Neural cell (in vitro differentiated cells): ENCODE results near the gene KBTBD12. TPM values are rescaled to one million over a fixed set of nuclear protein-coding genes. Genes with fewer than 3 reads are reported as not detected.

Experiments used
- H2AFZ ChIP-seq: fragments of 200-600, 300-800 bp; sonication (generic), shearing (Covaris generic); 2 replicates; pipeline ENCODE4 v1.6.0; 2014; ENCODE audit warnings: low read depth, mild to moderate bottlenecking, antibody characterized with exemption, low read length, moderate library complexity
- H3F3A ChIP-seq: fragments of 200-600 bp; shearing (Covaris generic); 2 replicates; pipeline ENCODE4 v1.6.1; 2016; ENCODE audit warnings: mild to moderate bottlenecking, moderate library complexity, mixed read lengths, antibody characterized with exemption, low read length; ENCODE audit not compliant: insufficient read depth, poor library complexity, severe bottlenecking
- H3K27ac ChIP-seq: fragments of 200-600, 300-800 bp; sonication (generic), shearing (Covaris generic); 2 replicates; pipeline ENCODE4 v1.5.1; 2014; ENCODE audit warnings: mild to moderate bottlenecking, low read length, moderate library complexity
- H3K27me3 ChIP-seq: fragments of 300-800, 200-600 bp; sonication (generic), shearing (Covaris generic); 2 replicates; pipeline ENCODE4 v1.6.0; 2014; ENCODE audit warnings: mild to moderate bottlenecking, low read depth, low read length, moderate library complexity; ENCODE audit not compliant: insufficient read depth
- H3K36me3 ChIP-seq: fragments of 300-800, 200-600 bp; sonication (generic), shearing (Covaris generic); 2 replicates; pipeline ENCODE4 v1.5.1; 2014; ENCODE audit warnings: mild to moderate bottlenecking, antibody characterized with exemption, low read length, moderate library complexity; ENCODE audit not compliant: insufficient read depth
- H3K4me2 ChIP-seq: fragments of 300-800, 200-600 bp; sonication (generic), shearing (Covaris generic); 2 replicates; pipeline ENCODE4 v1.6.0; 2014; ENCODE audit warnings: mild to moderate bottlenecking, low read length
- H3K4me3 ChIP-seq: fragments of 300-800, 200-600 bp; sonication (generic), shearing (Covaris generic); 2 replicates; pipeline ENCODE4 v1.5.1; 2014; ENCODE audit warnings: mild to moderate bottlenecking, low read length, moderate library complexity
- H3K79me2 ChIP-seq: fragments of 200-600 bp; shearing (Covaris generic); replicated peaks from 2 replicates; pipeline ENCODE4 v1.6.0; 2014; ENCODE audit warnings: mild to moderate bottlenecking, low read length, moderate library complexity; ENCODE audit not compliant: insufficient read depth
- H3K9ac ChIP-seq: fragments of 300-800, 200-600 bp; sonication (generic), shearing (Covaris generic); 2 replicates; pipeline ENCODE4 v1.6.1; 2016; ENCODE audit warnings: mild to moderate bottlenecking, low read length, mixed read lengths
- H3K9me2 ChIP-seq: fragments of 200-600 bp; shearing (Covaris generic); 2 replicates; pipeline ENCODE4 v1.6.1; 2016; ENCODE audit warnings: mild to moderate bottlenecking, low read length, mixed read lengths; ENCODE audit not compliant: insufficient read depth
- H3K9me3 ChIP-seq: fragments of 200-600, 300-800 bp; sonication (generic), shearing (Covaris generic); 2 replicates; pipeline ENCODE4 v1.6.1; 2016; ENCODE audit warnings: mild to moderate bottlenecking, mixed run types, low read length, moderate library complexity, mixed read lengths
- H4K20me1 ChIP-seq: fragments of 200-600 bp; shearing (Covaris generic); 2 replicates; pipeline ENCODE4 v1.6.1; 2016; ENCODE audit warnings: mild to moderate bottlenecking, mixed run types; ENCODE audit not compliant: insufficient read depth
- CTCF ChIP-seq: fragments of 450-650 bp; IDR thresholded peaks from 2 replicates; pipeline ENCODE4 v1.5.1; 2014; ENCODE audit warnings: antibody characterized with exemption, mild to moderate bottlenecking, moderate library complexity; ENCODE audit not compliant: poor library complexity, severe bottlenecking
- EP300 ChIP-seq: fragments of 450-650 bp; conservative IDR thresholded peaks from 2 replicates; pipeline ENCODE4 v1.6.1; 2014; ENCODE audit warnings: antibody characterized with exemption, mild to moderate bottlenecking, moderate library complexity; ENCODE audit not compliant: poor library complexity, severe bottlenecking
- EZH2 ChIP-seq: fragments of 200-600, 300-800 bp; shearing (Covaris generic), sonication (generic); IDR thresholded peaks from 2 replicates; pipeline ENCODE4 v1.6.1; 2014; ENCODE audit warnings: antibody characterized with exemption, low read length, borderline replicate concordance, mild to moderate bottlenecking; ENCODE audit not compliant: insufficient read depth, poor library complexity, severe bottlenecking
- MXI1 ChIP-seq: fragments of 450-650 bp; conservative IDR thresholded peaks from 2 replicates; pipeline ENCODE4 v1.6.1; 2014; ENCODE audit warnings: antibody characterized with exemption, mild to moderate bottlenecking; ENCODE audit not compliant: poor library complexity, severe bottlenecking
- POLR2AphosphoS5 ChIP-seq: IDR thresholded peaks from 2 replicates; pipeline ENCODE4 v1.6.1; 2012
- RAD21 ChIP-seq: fragments of 450-650 bp; conservative IDR thresholded peaks from 2 replicates; pipeline ENCODE4 v1.6.1; 2014; ENCODE audit warnings: antibody characterized with exemption, mild to moderate bottlenecking, moderate library complexity
- SMC3 ChIP-seq: fragments of 450-650 bp; conservative IDR thresholded peaks from 2 replicates; pipeline ENCODE4 v1.6.1; 2014; ENCODE audit warnings: antibody characterized with exemption, mild to moderate bottlenecking, moderate library complexity; ENCODE audit not compliant: poor library complexity
- TAF1 ChIP-seq: IDR thresholded peaks from 2 replicates; pipeline ENCODE4 v1.6.1; 2012; ENCODE audit warnings: low read depth
- polyA plus RNA-seq: library from polyadenylated mRNA; depleted of rRNA; stranded (reverse); fragments of >200 nt; gene quantifications from 2 replicates; pipeline ENCODE4 v1.2.3, GENCODE V29; 2014
- TF ChIP-seq, protein P1 (sequence below): IDR thresholded peaks from 2 replicates; pipeline ENCODE4 v1.6.1; 2012; ENCODE audit warnings: borderline replicate concordance

KBTBD12 gene
- polyA plus RNA-seq, 1 donor from 2014 or later: not detected

DNA sequence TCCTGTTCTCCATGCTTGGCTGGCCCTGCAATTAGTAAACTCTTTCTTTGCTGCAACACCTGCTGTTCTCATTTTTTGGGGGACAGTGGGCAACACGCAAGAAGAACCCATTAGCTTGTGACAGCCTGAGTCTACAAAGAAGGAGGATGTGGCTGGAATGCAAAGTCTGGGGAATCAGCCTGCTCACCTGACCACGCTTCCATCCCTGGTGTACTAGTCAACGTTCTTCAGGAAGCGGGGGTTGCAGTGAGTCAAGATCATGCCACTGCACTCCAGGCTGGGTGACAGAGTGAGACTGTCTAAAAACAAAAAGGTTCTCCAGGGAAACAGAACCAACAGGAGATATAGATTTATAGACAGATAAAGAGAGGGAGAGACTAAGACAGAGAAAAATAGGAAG is 27.7 kb upstream of the KBTBD12 start:
- H3K27me3 ChIP-seq: no peaks in the 10 kb centered on the region
- no peak overlapping the region for H3K4me3 ChIP-seq
- no peaks in the 10 kb centered on the region for H3K36me3 ChIP-seq
- no peak overlapping the region for H3K9ac ChIP-seq
- TF ChIP-seq TAF1 (no peak), EP300 (no peak), MXI1 (no peak), POLR2AphosphoS5 (no peak), RAD21 (no peak), CTCF (no peak), SMC3 (no peak), EZH2 (no peak)
- TF ChIP-seq, protein P1, sequence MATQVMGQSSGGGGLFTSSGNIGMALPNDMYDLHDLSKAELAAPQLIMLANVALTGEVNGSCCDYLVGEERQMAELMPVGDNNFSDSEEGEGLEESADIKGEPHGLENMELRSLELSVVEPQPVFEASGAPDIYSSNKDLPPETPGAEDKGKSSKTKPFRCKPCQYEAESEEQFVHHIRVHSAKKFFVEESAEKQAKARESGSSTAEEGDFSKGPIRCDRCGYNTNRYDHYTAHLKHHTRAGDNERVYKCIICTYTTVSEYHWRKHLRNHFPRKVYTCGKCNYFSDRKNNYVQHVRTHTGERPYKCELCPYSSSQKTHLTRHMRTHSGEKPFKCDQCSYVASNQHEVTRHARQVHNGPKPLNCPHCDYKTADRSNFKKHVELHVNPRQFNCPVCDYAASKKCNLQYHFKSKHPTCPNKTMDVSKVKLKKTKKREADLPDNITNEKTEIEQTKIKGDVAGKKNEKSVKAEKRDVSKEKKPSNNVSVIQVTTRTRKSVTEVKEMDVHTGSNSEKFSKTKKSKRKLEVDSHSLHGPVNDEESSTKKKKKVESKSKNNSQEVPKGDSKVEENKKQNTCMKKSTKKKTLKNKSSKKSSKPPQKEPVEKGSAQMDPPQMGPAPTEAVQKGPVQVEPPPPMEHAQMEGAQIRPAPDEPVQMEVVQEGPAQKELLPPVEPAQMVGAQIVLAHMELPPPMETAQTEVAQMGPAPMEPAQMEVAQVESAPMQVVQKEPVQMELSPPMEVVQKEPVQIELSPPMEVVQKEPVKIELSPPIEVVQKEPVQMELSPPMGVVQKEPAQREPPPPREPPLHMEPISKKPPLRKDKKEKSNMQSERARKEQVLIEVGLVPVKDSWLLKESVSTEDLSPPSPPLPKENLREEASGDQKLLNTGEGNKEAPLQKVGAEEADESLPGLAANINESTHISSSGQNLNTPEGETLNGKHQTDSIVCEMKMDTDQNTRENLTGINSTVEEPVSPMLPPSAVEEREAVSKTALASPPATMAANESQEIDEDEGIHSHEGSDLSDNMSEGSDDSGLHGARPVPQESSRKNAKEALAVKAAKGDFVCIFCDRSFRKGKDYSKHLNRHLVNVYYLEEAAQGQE: no peak
- no peaks in the 10 kb centered on the region for H3K9me2 ChIP-seq
- H3K9me3 ChIP-seq: no peaks in the 10 kb centered on the region
- H3F3A ChIP-seq: no peaks in the 10 kb centered on the region
- no peaks in the 10 kb centered on the region for H4K20me1 ChIP-seq
- no peaks in the 10 kb centered on the region for H3K79me2 ChIP-seq
- no peak overlapping the region for H3K27ac ChIP-seq
- no peak overlapping the region for H3K4me2 ChIP-seq
- no peak overlapping the region for H2AFZ ChIP-seq

- Histone ChIP-seq H3K9ac (no peak overlapping the region), H3F3A (no peaks in the 10 kb centered on the region), H3K36me3 (no peaks in the 10 kb centered on the region), H3K4me2 (no peak overlapping the region), H3K4me3 (no peak overlapping the region), H3K9me3 (no peaks in the 10 kb centered on the region), H4K20me1 (no peaks in the 10 kb centered on the region), H3K79me2 (no peaks in the 10 kb centered on the region), H3K27me3 (no peaks in the 10 kb centered on the region), H3K9me2 (no peaks in the 10 kb centered on the region), H2AFZ (no peak overlapping the region), H3K27ac (no peak overlapping the region)
- TF ChIP-seq EZH2 (no peak), SMC3 (no peak), TAF1 (no peak), RAD21 (no peak), CTCF (no peak), POLR2AphosphoS5 (no peak), EP300 (no peak), MXI1 (no peak)
- TF ChIP-seq, protein P1: no peak
Measured at GRCh38 chr3:127888156-127888555, 26.9 kb upstream of the KBTBD12 start.
